Measurements from ENCODE around the gene EMC9. TPM values are rescaled to one million over a fixed set of nuclear protein-coding genes. Genes with fewer than 3 reads are reported as not detected.

The EMC9 gene
- total RNA-seq, 4 donors from 2014 or later: 8.8 to 14.4 (median 12.2) TPM

- no peak for DNase-seq (ENCODE audit: extremely low spot score)
- Histone ChIP-seq H3K27me3 (no peaks in the 10 kb centered on the region), H3K27ac (replicated peaks in 1 of 4) (no peak overlapping the region), H3K36me3 (peaks cover 5 to 39% (median 24%) of the 10 kb centered on the region in 4 donors), H3K4me3 (no peak overlapping the region), H3K4me1 (peaks cover 13 to 14% (median 14%) of the 10 kb centered on the region in 4 donors), H3K9me3 (no peaks in the 10 kb centered on the region)
- 92% methylated on average over 15 of the region's 17 CpGs for WGBS
- TF ChIP-seq POLR2A (IDR thresholded peaks at IDR 0.05; ENCODE audit: low read depth) (no peak), POLR2AphosphoS5 (IDR thresholded peaks at IDR 0.05) (no peak), CTCF (IDR thresholded peaks at IDR 0.05) (no peak), EP300 (IDR thresholded peaks at IDR 0.05) (no peak)
- intact Hi-C loops (cut with DNase I): no loop called here
Measured at GRCh38 chr14:24098927-24099813, 42.2 kb downstream of the EMC9 start.

DNA sequence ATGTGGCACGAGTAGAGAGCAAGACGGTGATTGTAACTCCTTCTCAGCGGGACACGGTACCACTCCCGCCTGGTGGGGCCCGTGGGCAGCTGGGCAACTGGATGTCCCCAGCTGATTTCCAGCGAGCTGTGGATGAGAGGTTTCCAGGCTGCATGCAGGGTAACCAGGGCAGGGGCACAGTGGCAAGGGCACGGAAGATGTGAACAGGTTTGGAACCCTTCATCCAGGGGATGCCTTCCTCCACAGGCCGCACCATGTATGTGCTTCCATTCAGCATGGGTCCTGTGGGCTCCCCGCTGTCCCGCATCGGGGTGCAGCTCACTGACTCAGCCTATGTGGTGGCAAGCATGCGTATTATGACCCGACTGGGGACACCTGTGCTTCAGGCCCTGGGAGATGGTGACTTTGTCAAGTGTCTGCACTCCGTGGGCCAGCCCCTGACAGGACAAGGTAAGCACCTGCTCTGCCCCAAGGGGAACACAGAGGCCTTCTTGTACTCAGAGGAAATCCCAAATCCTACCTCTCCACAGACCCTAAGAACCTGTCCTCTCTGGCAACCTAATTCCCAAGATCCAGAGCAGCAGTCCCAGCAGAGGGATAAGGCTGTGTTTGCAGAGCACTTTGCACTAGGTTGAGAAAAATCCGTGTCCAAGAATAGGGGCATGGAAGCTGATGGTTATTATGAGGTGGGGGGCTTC is 43.0 kb downstream of the EMC9 start:
- no peaks in the 10 kb centered on the region for H3K27me3 ChIP-seq
- H3K36me3 ChIP-seq: peaks cover 5 to 35% (median 20%) of the 10 kb centered on the region in 4 donors
- H3K4me1 ChIP-seq: peaks cover 16 to 20% (median 20%) of the 10 kb centered on the region in 4 donors
- intact Hi-C loops (cut with DNase I): no loop called here
- H3K27ac ChIP-seq (replicated peaks in 1 of 4): no peak overlapping the region
- no peaks in the 10 kb centered on the region for H3K9me3 ChIP-seq
- 94% methylated on average over 12 of the region's 16 CpGs for WGBS
- no peak overlapping the region for H3K4me3 ChIP-seq
- no peak for TF ChIP-seq EP300 (IDR thresholded peaks at IDR 0.05)
- TF ChIP-seq POLR2AphosphoS5 (IDR thresholded peaks at IDR 0.05): no peak
- TF ChIP-seq POLR2A (IDR thresholded peaks at IDR 0.05; ENCODE audit: low read depth): no peak
- TF ChIP-seq CTCF (IDR thresholded peaks at IDR 0.05): no peak
- DNase-seq (ENCODE audit: extremely low spot score): no peak

GRCh38 chr14:24096545-24097181 is 44.7 kb downstream of the EMC9 start:
- H3K27ac ChIP-seq (replicated peaks in 1 of 4): no peak overlapping the region
- DNase-seq (ENCODE audit: extremely low spot score): no peak
- no peaks in the 10 kb centered on the region for H3K9me3 ChIP-seq
- no peaks in the 10 kb centered on the region for H3K27me3 ChIP-seq
- intact Hi-C loops (cut with DNase I): no loop called here
- no peak overlapping the region for H3K4me3 ChIP-seq
- WGBS: 92% methylated on average over 7 of the region's 8 CpGs
- TF ChIP-seq POLR2A (IDR thresholded peaks at IDR 0.05; ENCODE audit: low read depth): no peak
- no peak for TF ChIP-seq EP300 (IDR thresholded peaks at IDR 0.05)
- H3K4me1 ChIP-seq: peaks cover 20 to 29% (median 25%) of the 10 kb centered on the region in 4 donors
- peaks cover 5 to 31% (median 18%) of the 10 kb centered on the region in 4 donors for H3K36me3 ChIP-seq

DNA sequence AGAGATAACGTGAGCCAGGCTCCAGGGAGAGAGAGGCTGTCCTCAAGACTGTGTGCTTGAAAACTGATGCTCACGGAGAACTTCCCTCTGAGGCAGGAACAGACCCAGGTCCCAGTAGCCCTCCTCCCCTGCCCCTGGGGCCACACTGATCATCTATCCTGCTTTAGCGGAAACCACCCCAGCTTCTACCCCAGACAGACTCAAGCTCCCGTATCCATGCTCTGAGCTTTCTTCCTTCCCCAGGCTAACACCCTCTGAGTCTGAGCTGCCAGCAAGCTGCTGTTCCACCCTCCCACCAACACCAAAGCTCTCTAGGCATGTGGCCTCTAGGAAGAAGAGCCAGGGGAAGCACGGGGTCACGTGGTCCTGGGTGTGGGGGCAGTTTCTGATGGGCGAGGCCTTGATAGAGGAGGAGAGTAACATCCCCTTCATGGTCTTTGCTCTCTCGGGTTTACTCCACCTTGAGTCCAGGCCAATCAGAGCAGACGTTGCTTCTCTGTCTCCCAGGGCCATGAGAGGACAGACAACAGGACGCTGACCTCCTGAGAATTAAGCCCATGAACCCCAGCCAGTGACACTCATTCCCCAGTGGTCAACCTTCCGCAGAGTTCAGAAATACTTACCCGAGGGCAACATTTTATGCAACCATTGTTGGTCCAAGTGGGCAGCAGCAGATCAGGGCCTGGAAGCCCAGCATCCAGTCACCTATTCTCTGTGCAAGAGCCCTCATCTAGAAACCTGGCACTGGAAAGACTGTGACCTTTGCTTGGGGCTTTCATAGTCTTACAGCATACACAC is 45.9 kb downstream of the EMC9 start:
- peaks cover 5 to 26% (median 18%) of the 10 kb centered on the region in 4 donors for H3K36me3 ChIP-seq
- TF ChIP-seq POLR2A (IDR thresholded peaks at IDR 0.05; ENCODE audit: low read depth) (no peak), POLR2AphosphoS5 (IDR thresholded peaks at IDR 0.05) (peak in 1 of 2 donors; percentile 64)
- peak overlapping the region; percentile 92 to 98 (median 93) for H3K4me3 ChIP-seq
- H3K4me1 ChIP-seq: peaks cover 20 to 29% (median 25%) of the 10 kb centered on the region in 4 donors
- H3K27me3 ChIP-seq: no peaks in the 10 kb centered on the region
- no peak for DNase-seq (ENCODE audit: extremely low spot score)
- intact Hi-C loops (cut with DNase I): no loop called here
- peak overlapping the region; percentile 94 to 96 (median 95) for H3K27ac ChIP-seq (replicated peaks in 1 of 4)
- WGBS: 62% methylated on average over 10 of the region's 12 CpGs
- no peaks in the 10 kb centered on the region for H3K9me3 ChIP-seq

- H3K4me3 ChIP-seq: peak overlapping the region; percentile 92 to 98 (median 93)
- peaks cover 20 to 29% (median 25%) of the 10 kb centered on the region in 4 donors for H3K4me1 ChIP-seq
- no peaks in the 10 kb centered on the region for H3K27me3 ChIP-seq
- no peak for DNase-seq (ENCODE audit: extremely low spot score)
- H3K27ac ChIP-seq (replicated peaks in 1 of 4): peak overlapping the region; percentile 94 to 96 (median 95)
- H3K36me3 ChIP-seq: peaks cover 5 to 20% (median 16%) of the 10 kb centered on the region in 4 donors
- WGBS: 15% methylated on average over 14 of the region's 14 CpGs
- H3K9me3 ChIP-seq: no peaks in the 10 kb centered on the region
- intact Hi-C loops (cut with DNase I): no loop called here
- TF ChIP-seq POLR2A (IDR thresholded peaks at IDR 0.05; ENCODE audit: low read depth) (no peak), EP300 (IDR thresholded peaks at IDR 0.05) (no peak), POLR2AphosphoS5 (IDR thresholded peaks at IDR 0.05) (no peak), CTCF (IDR thresholded peaks at IDR 0.05) (no peak)
Measured at GRCh38 chr14:24094841-24095270, 46.5 kb downstream of the EMC9 start.
